Activated T-helper 17 cell treated with anti-CD3 and anti-CD28 coated beads, Interleukin-2, amount 50 U/mL, for 72 hours (primary cell): ENCODE measurements around the gene ASAH2. TPM values are rescaled to one million over a fixed set of nuclear protein-coding genes. Genes with fewer than 3 reads are reported as not detected.

Experiments
- ATAC-seq: fragments of 150-1000 bp; cut with Tn5 transposase; replicated peaks from 2 replicates; pipeline ENCODE4 v1.10.0; 2021; ENCODE audit warnings: mild to moderate bottlenecking, moderate library complexity
- H3K27ac Mint-ChIP-seq: one replicate; pipeline ENCODE4 v1.8.0; 2022; ENCODE audit warnings: mixed read lengths
- H3K27me3 Mint-ChIP-seq: one replicate; pipeline ENCODE4 v1.8.0; 2022; ENCODE audit warnings: mixed read lengths
- H3K36me3 Mint-ChIP-seq: one replicate; pipeline ENCODE4 v1.8.0; 2022; ENCODE audit warnings: low read depth, mild to moderate bottlenecking, mixed read lengths
- H3K4me1 Mint-ChIP-seq: one replicate; pipeline ENCODE4 v1.8.0; 2022; ENCODE audit warnings: mixed read lengths
- H3K4me3 Mint-ChIP-seq: one replicate; pipeline ENCODE4 v1.8.0; 2022; ENCODE audit warnings: mild to moderate bottlenecking, mixed read lengths
- H3K9me3 Mint-ChIP-seq: one replicate; pipeline ENCODE4 v1.8.0; 2022; ENCODE audit warnings: mixed read lengths
- total RNA-seq, 2 donors: library from RNA; stranded (reverse); gene quantifications; one replicate each; pipeline ENCODE4 v1.2.3, GENCODE V29; 2022

ASAH2 gene
- total RNA-seq = 1 to 10 TPM; 2.9 to 3.1 TPM

- no peak for ATAC-seq
- Mint-ChIP-seq H3K36me3 (no peaks in the 10 kb centered on the region), H3K27me3 (peaks cover 32% of the 10 kb centered on the region), H3K4me3 (no peak within 1 kb of the TSS), H3K9me3 (peaks cover 3% of the 10 kb centered on the region), H3K4me1 (no peaks in the 10 kb centered on the region), H3K27ac (no peak within 1 kb of the TSS)
Measured at GRCh38 chr10:50251394-50251793, at the start of gene ASAH2. Gene ASAH2, minus strand, starts transcription at chr10:50251516. Its CDS starts 2,906 bp downstream, at chr10:50248610.

DNA sequence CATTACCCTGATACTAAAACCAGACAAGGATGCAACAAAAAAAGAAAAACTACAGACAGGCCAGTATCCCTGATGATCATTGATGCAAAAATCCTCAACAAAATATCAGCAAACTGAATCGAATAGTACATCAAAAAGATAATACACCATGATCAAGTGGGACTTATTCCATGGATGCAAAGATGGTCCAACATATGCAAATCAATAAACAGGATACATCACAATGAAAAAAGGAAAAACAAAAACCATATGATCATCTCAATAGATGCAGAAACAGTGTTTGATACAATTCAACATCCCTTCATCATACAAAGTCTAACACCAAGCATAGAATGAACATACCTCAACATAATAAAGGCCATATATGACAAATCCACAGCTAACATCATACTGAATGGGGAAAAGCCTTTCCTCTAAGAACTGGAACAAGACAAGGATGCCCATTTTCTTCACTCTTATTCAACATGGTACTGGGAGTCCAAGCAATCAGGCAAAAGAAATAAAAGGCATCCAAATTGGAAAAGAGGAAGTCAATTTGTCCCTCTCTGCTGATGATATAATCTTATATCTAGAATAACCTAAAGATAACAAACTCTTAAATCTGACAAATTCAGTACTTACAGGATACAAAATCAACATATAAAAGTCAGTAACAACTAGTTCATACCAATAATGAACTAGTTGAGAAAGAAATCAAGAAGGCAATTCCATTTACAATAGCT, 48.8 kb upstream of the ASAH2 start:
- H3K4me1 Mint-ChIP-seq = no peaks in the 10 kb centered on the region
- no peak overlapping the region for H3K27ac Mint-ChIP-seq
- no peaks in the 10 kb centered on the region for H3K27me3 Mint-ChIP-seq
- H3K4me3 Mint-ChIP-seq = no peak overlapping the region
- no peaks in the 10 kb centered on the region for H3K36me3 Mint-ChIP-seq
- H3K9me3 Mint-ChIP-seq = peaks cover 8% of the 10 kb centered on the region
- ATAC-seq = no peak

DNA sequence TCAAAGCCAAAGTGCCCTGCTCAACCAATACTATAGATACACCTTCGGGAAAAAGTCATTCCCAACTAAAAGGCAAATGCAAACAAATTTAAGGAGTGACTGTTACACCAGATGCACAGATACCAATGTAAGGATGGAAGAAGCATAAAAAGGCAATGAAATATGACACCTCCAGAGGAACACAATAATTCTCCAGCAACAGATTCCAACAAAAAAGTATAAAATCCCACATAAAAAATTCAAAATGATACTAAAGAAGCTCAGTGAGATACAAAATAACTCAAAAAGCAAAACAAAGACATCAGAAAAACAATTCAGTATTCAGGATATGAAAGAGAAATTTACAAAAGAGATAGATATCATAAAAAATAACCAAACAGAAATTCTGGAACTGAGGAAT, 44.1 kb upstream of the ASAH2 start:
- Mint-ChIP-seq H3K36me3 (no peaks in the 10 kb centered on the region), H3K27ac (no peak overlapping the region), H3K9me3 (peaks cover 8% of the 10 kb centered on the region), H3K4me1 (no peaks in the 10 kb centered on the region), H3K27me3 (no peaks in the 10 kb centered on the region), H3K4me3 (no peak overlapping the region)
- no peak for ATAC-seq

DNA sequence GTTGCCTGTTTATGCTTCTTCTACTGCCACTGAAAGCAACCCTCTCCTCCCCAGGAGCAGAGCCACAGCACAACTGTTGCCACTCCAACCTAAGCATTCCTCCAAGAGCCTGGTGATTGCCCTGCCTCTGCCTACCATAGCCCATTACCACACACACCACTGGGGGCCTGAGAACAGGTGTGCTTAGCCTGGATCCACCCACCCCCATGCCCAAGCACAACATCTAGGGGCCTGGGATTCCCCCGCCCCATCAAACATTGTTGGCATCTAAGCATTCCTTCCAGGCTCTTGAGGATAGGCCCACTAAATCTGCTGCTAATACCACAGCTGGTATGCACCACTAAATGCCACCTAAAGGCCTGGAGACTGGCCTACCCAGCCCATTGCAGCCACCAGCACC, 43.3 kb upstream of the ASAH2 start:
- H3K4me1 Mint-ChIP-seq = no peaks in the 10 kb centered on the region
- no peak for ATAC-seq

DNA sequence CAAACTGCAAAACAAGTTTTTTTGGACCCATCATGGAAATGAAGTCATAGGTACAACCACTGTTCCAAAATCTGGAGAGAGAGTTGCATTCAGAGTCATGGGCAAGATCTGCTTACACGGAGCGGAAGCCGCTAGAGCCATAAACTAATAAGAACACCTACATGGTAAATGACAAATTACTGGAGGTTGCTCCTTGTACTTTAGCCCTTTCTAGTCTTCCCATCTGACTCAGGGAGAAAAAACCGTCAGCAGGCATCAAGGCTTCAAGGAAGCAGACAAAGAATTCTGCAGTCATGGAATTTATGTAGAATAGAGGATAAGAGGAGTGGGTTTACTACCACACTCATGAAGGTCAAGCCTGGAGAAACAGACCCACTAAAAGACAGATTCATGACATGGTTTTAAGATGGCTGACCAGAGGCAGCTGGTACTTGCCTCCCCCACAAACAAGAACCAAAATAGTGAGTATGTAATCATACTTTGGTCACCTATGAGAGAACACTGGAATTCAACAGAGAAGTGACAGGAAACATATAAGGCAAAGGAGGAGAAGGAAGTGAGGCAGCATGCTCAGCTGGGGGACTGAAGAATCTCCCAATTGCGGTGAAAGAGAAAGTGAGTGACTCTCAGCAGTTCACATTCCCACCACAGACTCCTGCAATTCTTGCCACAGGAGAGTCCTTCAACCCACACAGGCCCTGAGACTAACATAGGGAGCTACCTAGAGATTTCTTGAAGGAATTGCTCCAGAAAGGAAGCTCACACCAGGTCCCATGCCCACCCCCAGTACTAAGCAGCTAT, 42.4 kb upstream of the ASAH2 start:
- Mint-ChIP-seq H3K36me3 (no peaks in the 10 kb centered on the region), H3K27me3 (no peaks in the 10 kb centered on the region)

More for the DNA sequence above, 43.3 kb upstream of the ASAH2 start:
- H3K4me3 Mint-ChIP-seq = no peak overlapping the region
- H3K27ac Mint-ChIP-seq = no peak overlapping the region
- H3K36me3 Mint-ChIP-seq = no peaks in the 10 kb centered on the region
- peaks cover 8% of the 10 kb centered on the region for H3K9me3 Mint-ChIP-seq
- H3K27me3 Mint-ChIP-seq = no peaks in the 10 kb centered on the region

GRCh38 chr10:50291261-50291850, 40.0 kb upstream of the ASAH2 start:
- no peaks in the 10 kb centered on the region for H3K9me3 Mint-ChIP-seq
- no peak overlapping the region for H3K27ac Mint-ChIP-seq
- H3K27me3 Mint-ChIP-seq = peaks cover under 1% of the 10 kb centered on the region
- no peaks in the 10 kb centered on the region for H3K36me3 Mint-ChIP-seq
- no peak overlapping the region for H3K4me3 Mint-ChIP-seq
- no peaks in the 10 kb centered on the region for H3K4me1 Mint-ChIP-seq
- ATAC-seq = no peak

More for the DNA sequence above, 42.4 kb upstream of the ASAH2 start:
- H3K27ac Mint-ChIP-seq = no peak overlapping the region
- H3K4me3 Mint-ChIP-seq = no peak overlapping the region
- peaks cover 4% of the 10 kb centered on the region for H3K9me3 Mint-ChIP-seq
- H3K4me1 Mint-ChIP-seq = no peaks in the 10 kb centered on the region
- no peak for ATAC-seq

- Mint-ChIP-seq H3K36me3 (no peaks in the 10 kb centered on the region), H3K9me3 (no peaks in the 10 kb centered on the region), H3K27me3 (peaks cover 6% of the 10 kb centered on the region), H3K4me3 (no peak overlapping the region), H3K27ac (no peak overlapping the region), H3K4me1 (no peaks in the 10 kb centered on the region)
- ATAC-seq = no peak
Measured at GRCh38 chr10:50289196-50289595, 37.9 kb upstream of the ASAH2 start.

GRCh38 chr10:50286996-50287803, 35.9 kb upstream of the ASAH2 start:
- Mint-ChIP-seq H3K27me3 (peaks cover 19% of the 10 kb centered on the region), H3K36me3 (no peaks in the 10 kb centered on the region), H3K9me3 (no peaks in the 10 kb centered on the region), H3K4me1 (no peaks in the 10 kb centered on the region), H3K27ac (no peak overlapping the region), H3K4me3 (no peak overlapping the region)
- ATAC-seq = no peak

GRCh38 chr10:50286517-50286916, 35.2 kb upstream of the ASAH2 start:
- H3K4me3 Mint-ChIP-seq = no peak overlapping the region
- H3K27me3 Mint-ChIP-seq = peaks cover 24% of the 10 kb centered on the region
- H3K4me1 Mint-ChIP-seq = no peaks in the 10 kb centered on the region
- H3K36me3 Mint-ChIP-seq = no peaks in the 10 kb centered on the region
- no peak overlapping the region for H3K27ac Mint-ChIP-seq
- H3K9me3 Mint-ChIP-seq = no peaks in the 10 kb centered on the region
- no peak for ATAC-seq

GRCh38 chr10:50281967-50282522, 30.7 kb upstream of the ASAH2 start:
- Mint-ChIP-seq H3K36me3 (no peaks in the 10 kb centered on the region), H3K4me3 (no peak overlapping the region), H3K27me3 (peaks cover 35% of the 10 kb centered on the region), H3K9me3 (no peaks in the 10 kb centered on the region), H3K4me1 (no peaks in the 10 kb centered on the region), H3K27ac (no peak overlapping the region)
- ATAC-seq = no peak

- Mint-ChIP-seq H3K36me3 (no peaks in the 10 kb centered on the region), H3K4me3 (no peak overlapping the region), H3K27ac (no peak overlapping the region), H3K4me1 (no peaks in the 10 kb centered on the region), H3K27me3 (peaks cover 40% of the 10 kb centered on the region), H3K9me3 (no peaks in the 10 kb centered on the region)
- no peak for ATAC-seq
Measured at GRCh38 chr10:50281210-50281966, 30.1 kb upstream of the ASAH2 start.

GRCh38 chr10:50280049-50280841, 28.9 kb upstream of the ASAH2 start:
- H3K27me3 Mint-ChIP-seq = peaks cover 37% of the 10 kb centered on the region
- no peaks in the 10 kb centered on the region for H3K36me3 Mint-ChIP-seq
- ATAC-seq = no peak
- H3K27ac Mint-ChIP-seq = no peak overlapping the region
- H3K4me3 Mint-ChIP-seq = no peak overlapping the region
- H3K9me3 Mint-ChIP-seq = no peaks in the 10 kb centered on the region
- no peaks in the 10 kb centered on the region for H3K4me1 Mint-ChIP-seq

GRCh38 chr10:50279489-50279888, 28.2 kb upstream of the ASAH2 start:
- ATAC-seq = no peak
- Mint-ChIP-seq H3K9me3 (no peaks in the 10 kb centered on the region), H3K36me3 (no peaks in the 10 kb centered on the region), H3K4me3 (no peak overlapping the region), H3K27me3 (peaks cover 37% of the 10 kb centered on the region), H3K4me1 (no peaks in the 10 kb centered on the region), H3K27ac (no peak overlapping the region)
